PC-3 (cell line): ENCODE data around the gene KCTD6. TPM values are rescaled to one million over a fixed set of nuclear protein-coding genes. Genes with fewer than 3 reads are reported as not detected.

Experiments
- ATAC-seq: fragments of 200-7000 bp; cut with Tn5 transposase; 2 replicates; pipeline ENCODE4 v1.9.1; 2020; ENCODE audit warnings: mild to moderate bottlenecking, moderate library complexity
- BruUV-seq: library from RNA; stranded (reverse); fragments of 400-500 nt; replicated peaks from 2 replicates; lab custom pipeline; 2021; lab: Mats Ljungman, UMichigan
- CTCF ChIA-PET: fragments of 300-600 bp; sonication (Branson Sonifier 250); formaldehyde crosslinking; loops from one replicate; lab custom pipeline; 2022; ENCODE audit warnings: antibody characterized with exemption; lab: Charles Lee
- POLR2A ChIA-PET: fragments of 300-600 bp; sonication (Branson Sonifier 250); formaldehyde crosslinking; loops from one replicate; lab custom pipeline; 2022; ENCODE audit warnings: antibody characterized with exemption; ENCODE audit not compliant: unreplicated experiment; lab: Charles Lee
- DNase-seq: peaks from one replicate; pipeline ENCODE4 v3.0.0-alpha.2; 2015
- H2AFZ ChIP-seq: fragments of 300-600 bp; sonication (generic); 2 replicates; pipeline ENCODE4 v1.6.0; 2016; ENCODE audit warnings: antibody characterized with exemption, low read length
- H3F3A ChIP-seq: fragments of 300-600 bp; sonication (generic); one replicate; pipeline ENCODE4 v1.6.0; 2017; ENCODE audit warnings: antibody characterized with exemption, low read length, control low read depth, mild to moderate bottlenecking; ENCODE audit not compliant: unreplicated experiment
- H3K27ac ChIP-seq: fragments of 300-600 bp; sonication (generic); 2 replicates; pipeline ENCODE4 v1.5.1; 2016; ENCODE audit warnings: mild to moderate bottlenecking, low read length
- H3K27me3 ChIP-seq: fragments of 300-600 bp; sonication (generic); 2 replicates; pipeline ENCODE4 v1.6.1; 2016; ENCODE audit warnings: low read length, mixed read lengths
- H3K36me3 ChIP-seq: fragments of 300-600 bp; sonication (generic); 2 replicates; pipeline ENCODE4 v1.6.1; 2016; ENCODE audit warnings: low read depth, mixed run types, low read length, mixed read lengths
- H3K4me1 ChIP-seq: fragments of 300-600 bp; sonication (generic); 2 replicates; pipeline ENCODE4 v1.5.1; 2016; ENCODE audit warnings: low read length; ENCODE audit not compliant: insufficient read depth
- H3K4me2 ChIP-seq: fragments of 300-600 bp; sonication (generic); 2 replicates; pipeline ENCODE4 v1.6.0; 2016; ENCODE audit warnings: low read length
- H3K4me3 ChIP-seq: fragments of 300-600 bp; sonication (generic); 2 replicates; pipeline ENCODE4 v1.5.1; 2016; ENCODE audit warnings: mild to moderate bottlenecking, low read length, mixed read lengths
- H3K79me2 ChIP-seq: fragments of 300-600 bp; sonication (generic); 2 replicates; pipeline ENCODE4 v1.6.1; 2017; ENCODE audit warnings: low read length, mixed read lengths
- H3K9ac ChIP-seq: fragments of 300-600 bp; sonication (generic); 2 replicates; pipeline ENCODE4 v1.6.0; 2016; ENCODE audit warnings: mild to moderate bottlenecking, low read length
- H3K9me2 ChIP-seq: fragments of 300-600 bp; sonication (generic); replicated peaks from 2 replicates; pipeline ENCODE4 v1.6.1; 2016; ENCODE audit warnings: mixed run types, low read length, mixed read lengths
- H3K9me3 ChIP-seq: fragments of 300-600 bp; sonication (generic); 2 replicates; pipeline ENCODE4 v1.6.1; 2016; ENCODE audit warnings: low read length, mixed read lengths
- H4K20me1 ChIP-seq: fragments of 300-600 bp; sonication (generic); 2 replicates; pipeline ENCODE4 v1.6.1; 2016; ENCODE audit warnings: low read length, mixed read lengths
- EZH2 ChIP-seq: fragments of 300-600 bp; sonication (generic); IDR thresholded peaks from one replicate; pipeline ENCODE4 v1.6.1; 2017; ENCODE audit warnings: antibody characterized with exemption, mild to moderate bottlenecking, low read length; ENCODE audit not compliant: unreplicated experiment
- EZH2phosphoT487 ChIP-seq: fragments of 300-600 bp; sonication (generic); IDR thresholded peaks from 2 replicates; pipeline ENCODE4 v1.6.1; 2018; ENCODE audit warnings: mild to moderate bottlenecking, antibody characterized with exemption, low read length, borderline replicate concordance
- intact Hi-C: fragments of 100-400 bp; cut with micrococcal nuclease; formaldehyde crosslinking; loops from 2 replicates; pipeline ENCODE4 v1.9.0; 2023
- total RNA-seq: library from RNA; depleted of rRNA; stranded (reverse); fragments of >200 nt; gene quantifications from 2 replicates; pipeline ENCODE4 v1.2.3, GENCODE V29; 2014
- TF ChIP-seq, protein P1 (sequence below): fragments of 300-600 bp; sonication (generic); conservative IDR thresholded peaks from 2 replicates; pipeline ENCODE4 v1.5.1; 2017; ENCODE audit warnings: antibody characterized with exemption, low read depth, mild to moderate bottlenecking, low read length

Gene KCTD6
- total RNA-seq, 1 experiment from 2014 or later = 13.1 TPM

DNA sequence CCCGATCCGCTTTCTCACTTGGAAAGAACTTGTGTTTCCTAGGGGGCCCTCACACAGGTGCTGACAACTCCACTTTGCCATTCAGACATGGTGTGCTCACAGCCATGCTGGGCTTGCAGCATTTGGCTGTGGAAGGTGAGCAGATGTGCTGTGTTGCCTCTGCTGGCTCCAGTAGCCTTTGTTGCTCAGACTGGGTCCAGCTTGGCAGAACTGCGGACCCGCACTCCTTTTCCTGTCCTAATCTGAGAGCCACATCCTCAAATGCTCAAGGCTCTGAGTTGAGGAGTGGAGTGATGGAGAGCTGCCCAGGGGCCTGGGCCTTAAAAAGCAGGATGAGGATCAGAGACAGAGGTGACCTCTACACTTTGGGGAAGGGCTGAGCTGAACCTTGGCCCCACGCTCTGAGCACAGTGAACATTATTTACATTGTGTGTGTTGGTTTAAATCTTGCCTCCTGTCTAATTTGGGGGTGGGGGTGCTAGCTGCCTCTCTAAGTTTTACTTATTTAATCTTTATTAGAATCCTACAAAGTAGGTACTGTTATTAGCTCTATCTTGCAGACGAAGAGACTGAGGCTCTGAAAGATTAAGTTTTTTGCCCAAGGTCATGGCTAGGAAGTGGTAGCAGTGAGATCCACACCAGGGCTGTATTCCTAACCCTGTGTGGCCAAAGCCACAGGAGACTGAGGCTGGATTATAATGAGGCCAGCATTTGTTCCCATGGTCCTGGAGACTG is 27.9 kb downstream of the KCTD6 start:
- TF ChIP-seq, protein P1, sequence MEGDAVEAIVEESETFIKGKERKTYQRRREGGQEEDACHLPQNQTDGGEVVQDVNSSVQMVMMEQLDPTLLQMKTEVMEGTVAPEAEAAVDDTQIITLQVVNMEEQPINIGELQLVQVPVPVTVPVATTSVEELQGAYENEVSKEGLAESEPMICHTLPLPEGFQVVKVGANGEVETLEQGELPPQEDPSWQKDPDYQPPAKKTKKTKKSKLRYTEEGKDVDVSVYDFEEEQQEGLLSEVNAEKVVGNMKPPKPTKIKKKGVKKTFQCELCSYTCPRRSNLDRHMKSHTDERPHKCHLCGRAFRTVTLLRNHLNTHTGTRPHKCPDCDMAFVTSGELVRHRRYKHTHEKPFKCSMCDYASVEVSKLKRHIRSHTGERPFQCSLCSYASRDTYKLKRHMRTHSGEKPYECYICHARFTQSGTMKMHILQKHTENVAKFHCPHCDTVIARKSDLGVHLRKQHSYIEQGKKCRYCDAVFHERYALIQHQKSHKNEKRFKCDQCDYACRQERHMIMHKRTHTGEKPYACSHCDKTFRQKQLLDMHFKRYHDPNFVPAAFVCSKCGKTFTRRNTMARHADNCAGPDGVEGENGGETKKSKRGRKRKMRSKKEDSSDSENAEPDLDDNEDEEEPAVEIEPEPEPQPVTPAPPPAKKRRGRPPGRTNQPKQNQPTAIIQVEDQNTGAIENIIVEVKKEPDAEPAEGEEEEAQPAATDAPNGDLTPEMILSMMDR = no peak
- TF ChIP-seq EZH2phosphoT487 (no peak), EZH2 (no peak)
- POLR2A ChIA-PET = no interaction called here
- no peaks in the 10 kb centered on the region for H3K9me2 ChIP-seq
- no peak for DNase-seq
- no peak for ATAC-seq
- no peaks in the 10 kb centered on the region for H3K79me2 ChIP-seq
- H3K27ac ChIP-seq = no peak overlapping the region
- H3K27me3 ChIP-seq = no peaks in the 10 kb centered on the region
- H3K4me3 ChIP-seq = no peak overlapping the region
- H4K20me1 ChIP-seq = no peaks in the 10 kb centered on the region
- CTCF ChIA-PET = no interaction called here
- H3K36me3 ChIP-seq = no peaks in the 10 kb centered on the region
- H3K9ac ChIP-seq = no peak overlapping the region
- no TSS peak for BruUV-seq
- no peak overlapping the region for H2AFZ ChIP-seq
- H3K4me2 ChIP-seq = no peak overlapping the region
- H3K9me3 ChIP-seq = no peaks in the 10 kb centered on the region
- H3K4me1 ChIP-seq = no peaks in the 10 kb centered on the region
- H3F3A ChIP-seq = no peaks in the 10 kb centered on the region
- intact Hi-C loops = no loop called here

GRCh38 chr3:58520403-58521335 is 28.8 kb downstream of the KCTD6 start:
- H3K9me2 ChIP-seq = no peaks in the 10 kb centered on the region
- H3K36me3 ChIP-seq = no peaks in the 10 kb centered on the region
- no TSS peak for BruUV-seq
- ChIA-PET CTCF (no interaction called here), POLR2A (no interaction called here)
- TF ChIP-seq EZH2 (no peak), EZH2phosphoT487 (no peak)
- TF ChIP-seq, protein P1 = no peak
- H3K27me3 ChIP-seq = no peaks in the 10 kb centered on the region
- no peak overlapping the region for H2AFZ ChIP-seq
- no peaks in the 10 kb centered on the region for H3F3A ChIP-seq
- DNase-seq (no peak), ATAC-seq (no peak; the same call in 1 of the 2 replicates)
- no peaks in the 10 kb centered on the region for H3K79me2 ChIP-seq
- no peaks in the 10 kb centered on the region; the same call in 1 of the 2 replicates for H3K4me1 ChIP-seq
- H3K4me3 ChIP-seq = no peak overlapping the region
- intact Hi-C loops = no loop called here
- H3K9me3 ChIP-seq = no peaks in the 10 kb centered on the region
- no peak overlapping the region for H3K4me2 ChIP-seq
- no peaks in the 10 kb centered on the region for H4K20me1 ChIP-seq
- H3K27ac ChIP-seq = no peak overlapping the region
- H3K9ac ChIP-seq = no peak overlapping the region
